Mammary epithelial cell (primary cell): Measurements from ENCODE around the gene SORCS2.

Source experiments
- EZH2 ChIP-seq: IDR thresholded peaks from 2 replicates; pipeline ENCODE4 v1.6.1; 2012; ENCODE audit warnings: low read length, inconsistent platforms, borderline replicate concordance
- TF ChIP-seq, protein P1 (sequence below), 2 donors: IDR thresholded peaks in 1 of 2; conservative IDR thresholded peaks in 1 of 2; 2 replicates each; pipeline ENCODE4 v1.5.1; 2011 to 2012; ENCODE audit warnings: inconsistent platforms in 2 of 2, low read length in 2 of 2, mild to moderate bottlenecking in 2 of 2, control low read depth in 1 of 2, low read depth in 1 of 2; ENCODE audit not compliant: insufficient read depth in 1 of 2; ENCODE audit errors: extremely low read depth in 1 of 2

DNA sequence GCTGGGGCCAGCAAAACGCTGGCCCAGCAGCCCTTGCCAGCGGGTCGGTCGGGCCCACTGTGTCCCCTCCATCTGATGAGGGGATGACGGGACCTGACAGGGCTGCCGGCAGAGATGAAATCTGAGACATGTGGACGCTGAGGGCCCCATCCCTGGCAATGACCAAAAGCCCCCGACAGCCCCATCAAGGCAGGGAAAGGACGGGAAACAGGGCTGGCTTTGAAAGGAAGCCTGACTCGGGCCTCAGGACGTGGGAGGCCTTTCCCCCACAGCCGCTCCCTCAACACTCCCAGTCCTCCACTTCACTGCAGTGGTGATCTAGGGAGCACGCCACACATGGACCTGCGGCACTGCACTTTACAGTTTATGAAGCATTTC is 544.9 kb downstream of the SORCS2 start:
- TF ChIP-seq, protein P1, sequence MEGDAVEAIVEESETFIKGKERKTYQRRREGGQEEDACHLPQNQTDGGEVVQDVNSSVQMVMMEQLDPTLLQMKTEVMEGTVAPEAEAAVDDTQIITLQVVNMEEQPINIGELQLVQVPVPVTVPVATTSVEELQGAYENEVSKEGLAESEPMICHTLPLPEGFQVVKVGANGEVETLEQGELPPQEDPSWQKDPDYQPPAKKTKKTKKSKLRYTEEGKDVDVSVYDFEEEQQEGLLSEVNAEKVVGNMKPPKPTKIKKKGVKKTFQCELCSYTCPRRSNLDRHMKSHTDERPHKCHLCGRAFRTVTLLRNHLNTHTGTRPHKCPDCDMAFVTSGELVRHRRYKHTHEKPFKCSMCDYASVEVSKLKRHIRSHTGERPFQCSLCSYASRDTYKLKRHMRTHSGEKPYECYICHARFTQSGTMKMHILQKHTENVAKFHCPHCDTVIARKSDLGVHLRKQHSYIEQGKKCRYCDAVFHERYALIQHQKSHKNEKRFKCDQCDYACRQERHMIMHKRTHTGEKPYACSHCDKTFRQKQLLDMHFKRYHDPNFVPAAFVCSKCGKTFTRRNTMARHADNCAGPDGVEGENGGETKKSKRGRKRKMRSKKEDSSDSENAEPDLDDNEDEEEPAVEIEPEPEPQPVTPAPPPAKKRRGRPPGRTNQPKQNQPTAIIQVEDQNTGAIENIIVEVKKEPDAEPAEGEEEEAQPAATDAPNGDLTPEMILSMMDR (conservative IDR thresholded peaks at IDR 0.05 in 1 of 2, IDR thresholded peaks at IDR 0.05 in 1 of 2; ENCODE audit: extremely low read depth in 1 of 2, insufficient read depth in 1 of 2, low read depth in 1 of 2, low read length in 2 of 2), result no peak
- no peak for TF ChIP-seq EZH2
